Activated T-helper 1 cell treated with Interleukin-2 at 50 U/mL for 16 hours (primary cell): ENCODE measurements around the gene CC2D2B.

Experiments
- DNase-seq: peaks from one replicate; pipeline ENCODE4 v3.0.0-alpha.2; 2020; ENCODE audit warnings: low read depth

The CC2D2B gene

GRCh38 chr10:96075977-96076376, 168.2 kb downstream of the CC2D2B start:
- DNase-seq = no peak

DNA sequence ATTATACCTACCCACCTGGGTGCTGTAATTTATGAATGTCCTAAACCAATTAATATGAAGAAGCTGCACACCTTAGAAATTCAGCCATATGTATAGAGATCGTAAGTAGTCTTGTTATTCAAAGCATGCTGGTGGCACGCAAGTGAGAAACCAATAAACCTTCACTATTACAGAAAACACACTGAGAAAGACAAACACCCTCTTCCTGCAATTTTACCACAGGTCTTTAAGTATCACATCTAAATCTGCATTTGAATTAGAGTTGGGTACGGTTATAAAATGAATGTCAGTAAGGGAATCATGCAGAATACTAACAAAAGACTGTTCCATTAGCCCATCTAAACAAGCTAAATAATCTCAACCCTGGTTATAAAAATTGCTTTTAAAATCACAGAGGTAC, 169.4 kb downstream of the CC2D2B start:
- DNase-seq = no peak

- DNase-seq = no peak
Observed at GRCh38 chr10:96082153-96082552, 174.4 kb downstream of the CC2D2B start.
